Glutamatergic neuron (in vitro differentiated cells): ENCODE results near the gene COL8A1. TPM values are rescaled to one million over a fixed set of nuclear protein-coding genes. Genes with fewer than 3 reads are reported as not detected.

ENCODE experiments used
- DNase-seq: peaks from one replicate; pipeline ENCODE4 v3.0.0; 2022
- H3K27ac Mint-ChIP-seq: one replicate; pipeline ENCODE4 v1.8.0; 2020; ENCODE audit warnings: mild to moderate bottlenecking, mixed read lengths, inconsistent platforms; ENCODE audit not compliant: unreplicated experiment
- H3K27me3 Mint-ChIP-seq: one replicate; pipeline ENCODE4 v1.8.0; 2020; ENCODE audit warnings: mild to moderate bottlenecking, moderate library complexity, mixed read lengths, inconsistent platforms; ENCODE audit not compliant: unreplicated experiment
- H3K36me3 Mint-ChIP-seq: one replicate; pipeline ENCODE4 v1.8.0; 2020; ENCODE audit warnings: mild to moderate bottlenecking, mixed read lengths, inconsistent platforms; ENCODE audit not compliant: unreplicated experiment
- H3K4me1 Mint-ChIP-seq: one replicate; pipeline ENCODE4 v1.8.0; 2020; ENCODE audit warnings: mild to moderate bottlenecking, low read depth, mixed read lengths, inconsistent platforms; ENCODE audit not compliant: unreplicated experiment
- H3K4me3 Mint-ChIP-seq: one replicate; pipeline ENCODE4 v1.8.0; 2020; ENCODE audit warnings: mild to moderate bottlenecking, mixed read lengths, inconsistent platforms; ENCODE audit not compliant: unreplicated experiment
- H3K9me3 Mint-ChIP-seq: one replicate; pipeline ENCODE4 v1.8.0; 2020; ENCODE audit warnings: mild to moderate bottlenecking, moderate library complexity, mixed read lengths, inconsistent platforms; ENCODE audit not compliant: unreplicated experiment
- total RNA-seq: library from RNA; stranded (reverse); fragmentation: NEBNext Ultra II Directional; extraction: Animal tissue kit (Norgen Biotek cat#: 25700); gene quantifications from one replicate; pipeline ENCODE4 v1.2.1, GENCODE V29; 2021; ENCODE audit not compliant: unreplicated experiment
- TF ChIP-seq, protein P1 (sequence below): fragments of 200-600 bp; sonication (generic); IDR thresholded peaks from one replicate; pipeline ENCODE4 v1.5.0; 2021; ENCODE audit not compliant: partially characterized antibody, unreplicated experiment

Gene COL8A1
- total RNA-seq, 1 donor from 2014 or later, result 0.25 TPM

DNA sequence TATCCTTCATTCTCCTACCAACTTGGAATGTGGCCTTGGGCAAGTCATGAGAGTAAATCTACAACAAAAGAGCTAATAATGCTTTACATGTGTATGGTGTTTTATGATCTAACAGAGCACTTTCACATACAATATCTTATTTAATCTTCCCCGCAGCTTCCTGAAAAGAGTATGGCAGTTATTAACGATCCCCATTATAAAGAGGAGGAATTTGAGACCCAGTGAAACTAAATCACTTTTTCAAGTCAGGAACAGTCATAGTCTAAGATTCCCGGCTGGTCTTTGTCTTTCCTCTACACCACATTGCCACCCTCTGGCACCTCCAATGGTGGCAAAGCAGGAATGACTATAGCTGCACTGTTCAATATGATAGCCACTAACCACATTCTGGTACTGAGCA lies 109.5 kb downstream of the COL8A1 start:
- DNase-seq, result no peak
- H3K9me3 Mint-ChIP-seq, result no peaks in the 10 kb centered on the region

DNA sequence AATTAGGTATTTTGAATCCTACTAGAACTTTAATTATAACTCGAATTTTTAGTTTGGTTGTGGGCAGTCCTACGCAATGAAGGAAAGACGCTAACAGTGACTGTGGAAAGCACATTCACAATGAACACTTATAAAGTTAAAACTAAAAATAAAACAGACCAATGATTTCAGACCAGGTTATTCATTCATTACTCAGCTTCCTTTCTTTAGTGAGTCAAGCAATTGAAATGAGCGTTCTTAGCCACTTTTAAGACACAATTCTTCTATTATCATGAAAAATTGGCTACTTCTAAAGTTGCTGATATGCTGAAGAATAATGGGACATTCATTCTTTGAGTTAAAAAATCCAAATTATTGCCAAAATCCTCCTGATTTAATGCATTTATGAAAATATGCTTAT lies 113.3 kb downstream of the COL8A1 start:
- TF ChIP-seq, protein P1, sequence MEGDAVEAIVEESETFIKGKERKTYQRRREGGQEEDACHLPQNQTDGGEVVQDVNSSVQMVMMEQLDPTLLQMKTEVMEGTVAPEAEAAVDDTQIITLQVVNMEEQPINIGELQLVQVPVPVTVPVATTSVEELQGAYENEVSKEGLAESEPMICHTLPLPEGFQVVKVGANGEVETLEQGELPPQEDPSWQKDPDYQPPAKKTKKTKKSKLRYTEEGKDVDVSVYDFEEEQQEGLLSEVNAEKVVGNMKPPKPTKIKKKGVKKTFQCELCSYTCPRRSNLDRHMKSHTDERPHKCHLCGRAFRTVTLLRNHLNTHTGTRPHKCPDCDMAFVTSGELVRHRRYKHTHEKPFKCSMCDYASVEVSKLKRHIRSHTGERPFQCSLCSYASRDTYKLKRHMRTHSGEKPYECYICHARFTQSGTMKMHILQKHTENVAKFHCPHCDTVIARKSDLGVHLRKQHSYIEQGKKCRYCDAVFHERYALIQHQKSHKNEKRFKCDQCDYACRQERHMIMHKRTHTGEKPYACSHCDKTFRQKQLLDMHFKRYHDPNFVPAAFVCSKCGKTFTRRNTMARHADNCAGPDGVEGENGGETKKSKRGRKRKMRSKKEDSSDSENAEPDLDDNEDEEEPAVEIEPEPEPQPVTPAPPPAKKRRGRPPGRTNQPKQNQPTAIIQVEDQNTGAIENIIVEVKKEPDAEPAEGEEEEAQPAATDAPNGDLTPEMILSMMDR, result no peak
- Mint-ChIP-seq H3K9me3 (no peaks in the 10 kb centered on the region), H3K36me3 (no peaks in the 10 kb centered on the region), H3K4me1 (no peaks in the 10 kb centered on the region), H3K27ac (no peak overlapping the region), H3K4me3 (no peak overlapping the region), H3K27me3 (no peaks in the 10 kb centered on the region)
- DNase-seq, result no peak

More for the DNA sequence above, 109.5 kb downstream of the COL8A1 start:
- H3K4me3 Mint-ChIP-seq, result no peak overlapping the region
- TF ChIP-seq, protein P1, result no peak
- H3K4me1 Mint-ChIP-seq, result no peaks in the 10 kb centered on the region
- H3K27ac Mint-ChIP-seq, result no peak overlapping the region
- no peaks in the 10 kb centered on the region for H3K27me3 Mint-ChIP-seq
- H3K36me3 Mint-ChIP-seq, result no peaks in the 10 kb centered on the region

DNA sequence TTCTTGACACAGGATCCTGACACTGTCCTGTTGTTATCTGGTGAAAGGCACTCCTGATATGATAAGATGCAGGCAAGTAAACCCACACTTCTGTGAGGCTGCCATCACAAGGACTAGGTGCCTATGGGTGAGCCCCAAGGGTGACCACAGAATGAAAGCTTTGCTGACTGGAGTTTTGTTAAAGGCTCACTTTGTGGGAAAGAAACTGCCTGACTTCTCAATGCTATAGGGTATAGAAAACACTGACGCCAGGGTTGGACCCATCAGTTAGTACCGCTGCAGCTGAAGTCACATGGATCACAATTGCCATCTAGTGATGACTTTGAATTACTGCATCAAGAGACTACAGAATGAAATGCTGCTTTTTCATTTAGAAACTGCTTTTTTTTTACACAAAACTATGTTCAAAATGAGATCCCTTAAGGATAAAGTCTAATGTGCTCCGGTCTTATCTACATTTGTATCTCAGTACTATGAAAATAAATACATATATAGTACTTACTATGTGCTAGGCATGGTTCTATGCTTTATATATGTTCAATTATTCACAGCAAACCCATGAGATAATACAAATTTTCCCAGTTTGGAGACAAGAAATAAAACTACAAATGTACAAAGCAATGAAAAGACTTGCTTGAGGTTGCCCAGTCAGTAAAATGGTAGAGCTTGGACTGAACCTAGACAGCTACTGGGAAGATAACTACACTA lies 115.0 kb downstream of the COL8A1 start:
- Mint-ChIP-seq H3K9me3 (no peaks in the 10 kb centered on the region), H3K27me3 (no peaks in the 10 kb centered on the region), H3K4me1 (no peaks in the 10 kb centered on the region)

DNA sequence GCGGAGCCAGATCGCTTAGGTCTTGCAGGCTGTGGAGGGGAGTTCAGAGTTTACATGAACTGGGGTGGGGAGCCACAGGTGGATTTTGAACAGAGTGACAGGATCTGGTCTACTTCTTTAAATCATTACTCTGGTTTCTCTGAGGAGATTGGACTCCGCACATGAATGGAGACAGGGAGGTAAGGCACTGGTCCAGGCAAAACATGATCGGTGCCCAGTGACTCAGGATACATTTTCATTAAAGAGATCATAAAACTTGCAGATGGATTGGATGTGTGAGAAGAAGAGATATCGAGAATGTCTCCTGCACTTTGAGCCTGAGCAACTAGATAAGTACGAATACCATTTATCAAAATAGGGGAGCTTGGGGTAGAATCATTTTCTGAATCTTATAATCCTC lies 117.4 kb downstream of the COL8A1 start:
- TF ChIP-seq, protein P1, result no peak
- no peaks in the 10 kb centered on the region for H3K4me1 Mint-ChIP-seq
- H3K27ac Mint-ChIP-seq, result no peak overlapping the region
- H3K27me3 Mint-ChIP-seq, result no peaks in the 10 kb centered on the region
- H3K36me3 Mint-ChIP-seq, result no peaks in the 10 kb centered on the region
- no peak for DNase-seq
- no peaks in the 10 kb centered on the region for H3K9me3 Mint-ChIP-seq
- no peak overlapping the region for H3K4me3 Mint-ChIP-seq

More for the DNA sequence above, 115.0 kb downstream of the COL8A1 start:
- TF ChIP-seq, protein P1, result peak; percentile 75
- H3K36me3 Mint-ChIP-seq, result no peaks in the 10 kb centered on the region
- H3K27ac Mint-ChIP-seq, result no peak overlapping the region
- no peak for DNase-seq
- no peak overlapping the region for H3K4me3 Mint-ChIP-seq

DNA sequence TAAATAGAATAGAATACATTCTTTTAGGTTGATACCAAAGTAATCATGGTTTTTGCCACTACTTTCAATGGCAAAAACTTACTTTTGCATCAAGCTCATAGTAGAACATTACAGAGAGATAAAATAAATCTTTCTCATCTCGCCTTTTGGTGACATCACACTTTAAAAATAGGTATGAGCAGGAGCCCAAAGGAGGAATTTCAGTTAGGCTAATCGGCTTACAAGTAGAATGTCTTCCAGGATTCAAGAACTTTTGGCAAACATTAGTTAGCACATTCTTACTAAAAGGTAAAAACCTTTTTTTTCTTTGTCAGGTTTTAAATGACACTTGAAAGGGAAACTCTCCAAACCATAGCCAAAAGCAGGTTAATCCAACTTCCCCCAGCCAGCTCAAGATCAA lies 119.6 kb downstream of the COL8A1 start:
- no peaks in the 10 kb centered on the region for H3K9me3 Mint-ChIP-seq
- no peaks in the 10 kb centered on the region for H3K27me3 Mint-ChIP-seq
- no peak overlapping the region for H3K27ac Mint-ChIP-seq
- no peaks in the 10 kb centered on the region for H3K36me3 Mint-ChIP-seq
- no peaks in the 10 kb centered on the region for H3K4me1 Mint-ChIP-seq
- no peak overlapping the region for H3K4me3 Mint-ChIP-seq
- DNase-seq, result no peak
- TF ChIP-seq, protein P1, result no peak
